Forelimb muscle (tissue), 1 donor: Measurements from ENCODE around the gene SCUBE2. TPM values are rescaled to one million over a fixed set of nuclear protein-coding genes. Genes with fewer than 3 reads are reported as not detected.

ENCODE experiments used
- DNase-seq: peaks from one replicate; pipeline ENCODE4 v3.0.0-alpha.2; 2013; ENCODE audit warnings: low read depth
- polyA plus RNA-seq: library from polyadenylated mRNA; unstranded; fragments of 120-200 nt; gene quantifications from one replicate; pipeline ENCODE4 v1.2.1, GENCODE V29; 2013; ENCODE audit not compliant: insufficient read length

Gene SCUBE2
- polyA plus RNA-seq: 31.3 TPM

DNA sequence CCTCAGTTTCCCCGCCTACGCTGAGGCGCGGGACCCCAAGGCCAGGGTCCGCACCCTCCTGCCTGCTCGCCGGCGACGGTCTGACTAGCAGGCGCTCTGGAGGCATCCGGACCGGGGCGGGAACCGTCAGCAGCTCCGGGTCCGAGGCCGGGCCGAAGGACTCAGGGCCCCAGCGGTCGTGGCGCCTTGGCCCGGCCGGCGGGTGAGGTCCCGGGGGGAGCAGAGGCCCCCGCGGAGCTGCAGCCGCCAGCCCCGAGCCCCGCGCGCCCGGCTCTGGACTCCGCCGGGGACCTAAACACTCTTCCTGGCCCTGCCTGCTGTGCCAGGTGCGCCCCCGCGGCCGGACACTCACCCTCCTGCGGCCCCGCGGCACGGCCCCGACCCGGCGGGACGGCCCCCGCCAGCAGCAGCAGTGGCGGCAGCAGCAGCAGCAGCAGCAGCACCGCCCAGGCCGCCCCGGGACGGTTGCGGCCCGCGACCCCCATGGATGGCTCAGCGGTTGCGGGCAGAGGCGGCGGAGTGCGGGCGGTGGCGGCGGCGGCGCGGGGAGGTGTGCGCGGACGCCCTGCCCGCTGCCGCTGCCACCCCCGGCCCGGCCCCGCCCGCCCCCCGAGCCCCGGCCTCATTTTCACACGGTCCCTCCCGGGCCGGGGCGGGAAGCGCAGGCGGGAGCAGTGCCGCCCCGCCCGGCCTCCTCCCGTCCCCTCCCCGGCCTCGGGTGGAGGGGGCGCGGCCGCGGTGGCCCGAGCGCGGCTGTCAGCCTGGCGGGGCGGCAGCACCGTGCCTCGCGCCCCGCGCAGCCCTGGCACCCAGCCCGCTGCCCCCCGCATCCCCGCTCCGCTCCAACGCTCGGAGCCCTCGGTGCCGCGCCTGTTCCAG, at the start of gene SCUBE2:
SCUBE2 (minus strand) TSS at position 556 of the 879 bp plus-strand sequence; CDS start at position 485, 71 bp downstream.
- DNase-seq: no peak

DNA sequence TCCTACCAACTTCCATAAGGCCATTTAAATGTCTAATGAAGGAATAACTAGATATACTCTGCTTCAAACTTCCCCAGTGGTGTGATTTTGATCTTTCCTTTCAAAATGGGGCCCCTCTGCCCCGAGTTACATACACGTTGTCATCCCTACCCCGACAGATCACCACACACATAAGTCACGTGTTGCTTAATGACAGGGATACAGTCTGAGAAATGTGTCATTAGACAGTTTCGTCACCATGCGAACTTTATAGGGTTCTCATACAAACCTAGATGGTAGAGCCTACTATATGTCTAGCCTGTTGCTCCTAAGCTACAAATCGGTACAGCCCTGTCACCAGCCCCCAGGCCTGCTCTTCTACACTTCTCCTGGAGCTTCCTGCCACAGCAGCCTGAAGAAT, 49.8 kb upstream of the SCUBE2 start:
- no peak for DNase-seq

DNA sequence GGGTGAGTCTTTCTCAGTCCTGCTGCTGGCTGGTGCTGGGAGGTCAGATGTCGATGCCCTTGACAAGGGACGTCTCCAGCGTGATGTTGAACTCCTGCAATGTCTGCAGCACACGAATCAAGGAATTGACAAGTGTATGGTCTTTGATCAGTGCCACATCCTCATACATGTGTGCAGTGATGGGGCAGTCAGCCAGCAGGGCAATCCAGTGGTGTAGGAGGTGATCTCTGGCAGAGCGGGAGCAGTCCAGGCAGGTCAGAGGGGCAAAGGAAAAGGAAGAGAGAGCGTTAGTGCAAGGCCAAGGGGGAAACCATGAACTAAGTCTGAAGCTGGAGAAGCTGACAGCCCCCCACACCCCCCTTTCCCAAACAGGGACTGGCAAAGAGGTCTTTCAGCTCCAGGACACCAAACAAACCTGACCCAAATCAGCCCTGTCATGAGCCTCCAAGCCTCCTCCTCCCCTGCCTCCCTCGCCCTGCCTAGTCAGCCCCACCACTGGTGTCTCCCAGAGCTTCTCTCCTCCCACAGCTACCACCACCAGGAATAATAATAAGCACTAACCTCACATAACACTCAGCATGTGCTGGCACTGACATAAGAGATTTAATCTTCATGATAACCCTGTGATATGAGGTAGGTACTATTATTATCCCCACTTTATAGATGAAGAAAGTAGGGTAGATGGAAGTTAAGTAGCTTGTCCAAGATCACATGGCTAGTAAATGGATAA, 48.4 kb upstream of the SCUBE2 start:
- no peak for DNase-seq

DNA sequence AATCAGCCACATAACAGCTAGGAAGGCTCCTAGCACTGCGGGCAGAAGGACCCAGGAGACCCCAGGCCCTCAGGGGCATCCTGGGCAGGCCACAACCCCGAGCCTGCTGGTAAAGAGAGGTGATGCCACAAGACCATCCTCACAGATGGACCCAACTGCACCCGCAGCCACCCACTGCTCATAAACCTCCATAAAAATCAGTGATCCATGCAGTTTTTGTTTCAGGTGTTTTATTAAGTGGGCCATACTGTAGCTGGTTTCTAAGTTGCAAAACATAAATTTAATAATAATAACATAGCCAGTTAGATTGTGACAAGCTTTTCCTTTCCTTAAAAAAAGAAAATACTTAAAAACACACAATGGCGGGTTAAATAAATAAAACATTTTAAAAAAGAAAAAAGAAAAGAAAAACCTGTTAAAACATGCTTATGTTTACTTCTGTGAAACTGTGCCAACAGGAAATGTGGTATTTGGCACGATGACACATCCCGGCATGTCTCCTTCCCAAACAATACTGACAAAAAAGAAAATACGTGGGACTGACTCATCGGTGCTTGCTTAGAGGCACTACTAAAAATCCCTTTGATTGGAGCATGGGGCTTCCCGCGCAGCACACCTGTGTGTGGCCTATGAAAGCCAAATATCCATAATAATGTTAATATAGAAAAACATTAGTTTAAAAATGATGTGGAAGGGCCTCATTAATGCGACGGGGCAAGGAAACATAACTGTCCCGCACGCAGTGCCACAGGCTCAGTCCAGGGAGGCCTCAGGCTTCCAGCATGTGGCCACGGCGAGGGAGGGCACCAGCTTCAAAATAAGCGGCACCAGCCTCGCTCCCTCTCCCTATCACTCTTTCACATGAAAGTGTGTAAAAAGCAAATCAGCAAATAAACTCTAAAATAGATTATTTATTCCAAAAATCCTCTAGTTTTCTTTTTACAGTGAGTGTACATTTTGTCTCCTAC, 47.5 kb upstream of the SCUBE2 start:
- DNase-seq: no peak

DNA sequence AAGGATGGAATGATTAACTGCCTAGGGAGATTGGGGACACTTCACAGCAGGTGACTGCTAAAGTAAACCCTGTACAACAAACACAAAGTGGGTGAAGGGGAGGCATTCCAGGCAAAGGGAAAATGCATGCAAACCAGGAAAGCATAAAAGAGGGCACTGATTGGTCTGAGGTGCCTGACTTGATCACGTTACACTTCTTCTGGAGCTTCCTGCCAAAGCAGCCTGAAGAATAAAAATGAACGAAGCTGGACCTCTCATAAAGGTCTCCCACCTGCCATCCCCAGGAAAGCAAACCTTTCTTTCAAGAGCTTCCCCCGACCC, 46.7 kb upstream of the SCUBE2 start:
- no peak for DNase-seq

DNA sequence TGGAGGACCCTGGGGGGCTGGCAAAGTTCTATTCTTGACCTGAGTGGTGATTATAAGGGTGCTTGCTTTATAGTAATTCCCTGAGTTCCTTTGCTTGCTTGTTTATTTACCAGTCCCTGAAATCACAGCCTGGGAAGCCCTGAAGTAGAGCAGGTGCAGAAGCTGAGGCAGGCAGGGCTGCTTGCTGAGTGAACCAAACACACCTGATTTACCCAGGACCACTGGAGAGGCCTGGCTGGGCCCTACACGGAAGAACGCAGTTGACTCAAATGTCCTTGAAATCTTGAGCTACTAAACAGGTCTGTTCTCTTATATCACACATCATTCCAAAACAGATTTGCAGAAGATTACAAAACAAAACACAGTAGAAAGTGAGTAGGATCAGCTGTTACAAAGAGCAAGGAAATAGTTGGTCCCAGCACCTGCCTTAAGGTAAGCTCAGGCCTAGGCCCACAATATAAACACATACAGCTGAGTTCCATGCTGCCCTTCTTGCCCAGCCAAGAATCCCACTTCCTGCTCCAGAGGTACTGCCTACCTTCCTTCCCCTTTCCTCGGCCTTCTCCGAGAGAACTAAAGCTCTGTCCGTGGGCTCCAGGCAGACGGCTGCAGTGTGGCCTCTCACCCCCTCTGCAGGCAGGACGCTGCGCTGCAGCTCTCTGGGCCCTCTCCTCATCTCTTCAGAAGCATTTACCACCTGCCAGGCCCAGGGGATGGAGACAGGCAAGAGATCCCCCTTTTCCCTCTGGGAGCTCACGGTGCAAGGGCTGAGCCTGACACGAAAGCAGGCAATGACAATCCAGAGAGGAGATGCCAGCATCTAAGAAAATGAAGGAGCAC, 46.1 kb upstream of the SCUBE2 start:
- DNase-seq: peak; percentile 22

DNA sequence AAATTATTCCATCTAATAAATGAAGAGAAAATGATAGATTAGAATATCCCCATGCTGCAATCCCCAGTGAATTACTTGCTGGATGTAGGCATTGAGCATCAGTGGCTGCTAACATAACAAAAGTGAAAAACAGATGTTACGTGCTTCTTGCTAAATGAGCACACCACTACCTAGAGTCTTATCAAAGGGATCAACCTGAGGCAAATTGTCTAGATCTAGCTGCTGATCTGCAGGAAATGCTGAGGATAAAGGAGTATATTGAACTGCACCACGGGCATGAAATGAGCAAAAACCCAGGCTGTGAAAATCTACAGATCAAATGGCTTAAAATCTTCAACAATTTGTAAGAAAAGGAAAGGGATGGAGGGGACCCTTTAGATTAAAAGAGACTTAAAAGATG, 45.3 kb upstream of the SCUBE2 start:
- DNase-seq: no peak

DNA sequence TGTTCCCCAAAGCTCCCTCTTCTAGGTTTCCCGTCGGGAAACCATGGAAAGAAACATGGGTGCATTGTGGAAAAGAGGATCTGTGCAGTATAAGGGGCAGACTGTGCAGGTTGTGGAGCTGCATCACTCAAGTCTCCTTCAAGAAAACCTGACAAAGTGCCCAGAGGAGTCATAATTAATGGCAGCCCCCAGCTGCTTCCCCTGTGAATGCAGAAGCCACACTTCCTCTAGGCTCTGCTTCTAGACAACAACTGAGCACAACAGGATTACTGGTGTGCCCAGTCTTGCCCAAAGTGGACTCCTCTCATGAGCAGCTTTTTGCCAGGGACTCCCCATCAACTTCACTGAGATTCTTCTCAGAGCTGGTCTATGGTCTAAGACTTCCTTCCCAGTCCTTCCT, 42.6 kb upstream of the SCUBE2 start:
- DNase-seq: no peak

DNA sequence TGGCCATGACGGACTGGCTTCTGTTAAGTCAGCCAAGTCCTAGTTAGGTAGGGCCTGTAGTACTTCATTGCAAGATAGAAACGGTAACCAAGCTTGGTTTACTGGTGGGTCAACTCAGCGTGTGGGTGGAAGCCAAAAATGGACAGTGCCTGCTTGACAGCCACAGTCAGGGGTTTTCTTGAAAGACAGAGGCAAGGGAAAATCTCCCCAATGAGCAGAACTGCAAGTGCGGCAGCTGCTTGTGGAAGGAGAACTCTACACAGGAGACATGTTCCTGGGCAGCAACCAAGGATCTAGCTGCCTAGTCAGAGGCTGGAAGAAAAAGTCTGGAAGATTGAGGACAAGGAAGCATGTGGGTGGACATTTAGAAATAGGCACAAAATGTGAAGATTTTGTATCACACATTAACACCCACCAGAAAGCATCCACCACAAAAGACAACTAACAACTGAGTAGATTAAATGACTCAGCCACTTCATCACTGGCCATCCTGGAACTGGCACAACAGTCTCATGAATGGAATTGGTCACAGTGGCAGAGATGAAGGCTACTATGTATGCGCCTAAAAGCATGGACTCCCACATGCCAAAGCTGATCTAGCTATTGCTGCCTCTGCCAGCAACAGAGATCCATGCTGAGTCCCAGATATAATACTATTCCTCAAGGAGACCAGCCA, 40.9 kb upstream of the SCUBE2 start:
- no peak for DNase-seq

DNA sequence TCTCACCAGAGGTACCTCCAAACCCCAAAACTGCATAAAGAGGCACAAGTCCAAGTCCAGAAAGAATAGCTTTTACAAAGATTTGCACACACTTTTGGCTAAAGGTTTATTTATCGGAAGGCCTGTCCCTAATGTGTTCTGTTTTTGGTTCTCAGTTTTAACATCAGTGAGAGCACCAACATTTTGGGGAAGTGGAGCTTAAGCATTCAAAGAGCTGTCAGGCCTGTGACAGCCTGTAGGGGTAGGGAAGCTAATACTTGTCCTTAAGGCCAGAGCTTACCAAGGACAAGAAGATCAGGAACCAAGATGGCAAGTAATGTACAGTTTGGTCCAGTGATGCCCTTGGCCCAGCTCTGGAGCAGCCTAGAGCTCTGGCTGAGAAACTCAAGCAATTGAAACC, 38.9 kb upstream of the SCUBE2 start:
- no peak for DNase-seq

DNA sequence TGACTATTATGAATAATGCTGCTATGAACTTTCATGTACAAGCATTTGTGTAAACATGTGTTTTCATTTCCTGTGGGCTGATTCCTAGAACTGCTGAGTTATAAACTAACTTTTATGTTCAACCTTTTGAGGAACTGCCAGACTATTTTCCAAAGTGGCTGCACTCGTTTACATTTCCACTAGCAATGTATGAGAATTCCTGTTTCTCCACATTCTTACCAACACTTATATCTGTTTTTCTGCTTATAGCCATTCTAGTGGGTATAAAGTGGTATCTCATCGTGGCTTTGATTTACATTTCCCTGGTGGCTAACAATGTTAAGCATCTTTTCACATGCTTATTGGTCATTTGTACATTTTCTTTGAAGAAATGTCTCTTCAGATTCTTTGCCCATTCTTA, 35.2 kb upstream of the SCUBE2 start:
- DNase-seq: no peak

DNA sequence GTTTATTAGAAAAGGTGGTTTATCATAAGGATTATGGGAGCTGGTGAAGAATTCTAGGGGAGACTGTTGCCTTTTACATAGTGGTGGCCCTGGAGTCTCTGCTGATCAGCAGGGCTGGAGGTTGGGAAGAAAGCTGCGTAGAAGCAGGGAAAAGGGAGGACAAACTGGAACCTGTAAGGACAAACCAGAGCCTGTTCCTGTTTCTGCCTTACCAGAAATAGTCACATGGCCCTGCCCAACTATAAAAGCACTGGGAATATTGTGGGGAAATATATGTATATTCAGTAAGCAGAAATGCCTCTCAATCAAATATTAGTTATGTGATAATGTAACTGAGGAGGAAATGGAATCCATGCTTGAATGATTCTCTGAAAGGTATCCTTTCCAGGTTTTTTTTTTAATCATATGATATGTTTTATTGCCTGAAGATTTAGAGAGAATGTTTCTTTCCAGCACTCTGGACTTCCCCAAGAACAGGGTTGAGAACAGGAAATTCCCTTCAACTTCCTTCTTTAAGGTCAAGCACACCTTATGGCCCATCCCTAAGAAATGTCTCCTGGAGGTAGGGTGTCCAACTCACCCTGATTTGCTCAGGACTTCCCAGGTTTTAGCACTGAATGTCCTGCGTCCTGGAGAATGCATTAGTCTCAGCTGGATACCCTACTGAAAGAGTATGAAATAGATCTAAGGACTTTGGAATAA, 33.9 kb upstream of the SCUBE2 start:
- DNase-seq: no peak

DNA sequence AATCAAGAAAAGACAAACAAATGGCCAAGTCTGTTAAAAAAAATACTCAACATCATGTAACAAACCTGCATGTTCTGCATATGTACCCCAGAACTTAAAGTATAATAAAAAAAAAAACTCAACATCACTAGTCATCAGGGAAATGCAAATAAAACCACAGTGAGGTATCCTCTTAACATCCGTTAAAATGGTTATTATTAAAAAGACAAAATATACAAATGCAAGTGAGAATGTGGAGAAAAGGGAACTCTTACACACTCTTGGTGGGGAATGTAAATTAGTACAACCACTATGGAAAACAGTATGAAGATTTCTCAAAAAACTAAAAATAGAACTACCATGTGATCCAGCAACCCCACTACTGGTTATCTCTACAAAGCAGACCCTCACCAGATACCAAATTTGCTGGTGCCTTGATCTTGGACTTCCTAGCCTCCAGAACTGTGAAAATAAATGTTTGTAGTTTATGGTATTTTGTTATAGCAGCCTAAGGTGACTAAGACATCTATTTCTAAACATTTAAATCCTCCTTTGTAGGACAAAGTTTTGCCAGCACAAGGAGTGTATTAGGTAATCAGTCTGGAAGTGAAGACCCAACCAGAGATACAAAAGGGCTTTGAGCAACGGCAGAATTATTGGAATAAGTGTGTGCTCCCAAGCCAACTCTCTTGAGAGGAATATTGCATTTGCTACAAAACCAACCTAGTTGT, 32.4 kb upstream of the SCUBE2 start:
- DNase-seq: no peak

DNA sequence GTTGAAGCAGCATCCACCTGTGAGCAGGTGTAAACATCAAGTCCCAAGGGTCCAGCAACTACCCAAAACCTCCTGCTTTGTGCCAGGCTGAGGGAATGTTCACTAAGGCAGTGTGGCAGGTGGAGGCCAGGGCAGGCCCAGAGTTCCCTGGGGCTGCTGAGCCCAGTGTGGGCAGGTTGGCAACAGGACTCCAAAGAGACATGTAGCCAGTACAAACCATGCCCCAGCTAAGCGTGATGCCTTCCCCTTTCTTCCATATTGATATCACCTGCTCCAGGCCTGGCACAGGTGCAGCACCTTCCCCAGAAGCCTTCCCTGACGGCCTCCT, 30.0 kb upstream of the SCUBE2 start:
- no peak for DNase-seq

DNA sequence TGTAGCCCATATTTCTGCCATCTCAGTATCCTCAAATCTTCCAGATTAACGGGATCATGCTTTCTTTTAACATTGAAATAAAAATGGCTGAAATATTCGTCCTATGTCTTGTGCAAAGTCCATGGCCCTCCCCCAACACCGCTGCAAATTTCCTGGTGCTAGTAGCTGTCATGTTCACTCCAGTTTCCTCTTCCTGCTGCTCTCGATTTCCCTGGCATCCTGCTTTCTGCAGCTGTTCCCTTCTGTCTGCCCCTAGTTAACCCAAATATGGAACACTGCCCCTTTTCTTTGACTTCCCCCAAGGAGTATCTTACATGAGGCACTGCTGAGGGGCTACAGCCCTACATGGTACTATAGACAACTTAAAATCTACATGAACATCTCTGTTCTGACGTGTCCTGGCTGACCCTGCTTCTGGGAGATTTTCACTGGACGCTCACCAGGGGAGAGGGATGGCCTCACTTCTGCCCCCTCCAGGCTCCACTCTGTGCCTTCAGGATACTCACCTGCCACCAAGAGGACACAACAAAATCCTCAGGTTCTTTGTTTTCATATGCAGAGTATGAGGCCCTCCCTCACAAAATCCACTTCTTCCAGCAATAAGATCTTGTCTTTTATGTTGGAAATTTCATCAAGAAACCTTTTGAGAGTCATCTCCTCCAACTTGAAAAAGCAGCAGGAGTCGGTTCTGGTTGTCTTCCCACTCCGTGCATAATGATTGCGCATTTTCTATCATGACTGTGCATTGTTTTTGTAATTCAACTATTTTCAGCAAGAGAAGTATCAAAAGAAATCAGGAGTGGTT, 29.5 kb upstream of the SCUBE2 start:
- DNase-seq: no peak

DNA sequence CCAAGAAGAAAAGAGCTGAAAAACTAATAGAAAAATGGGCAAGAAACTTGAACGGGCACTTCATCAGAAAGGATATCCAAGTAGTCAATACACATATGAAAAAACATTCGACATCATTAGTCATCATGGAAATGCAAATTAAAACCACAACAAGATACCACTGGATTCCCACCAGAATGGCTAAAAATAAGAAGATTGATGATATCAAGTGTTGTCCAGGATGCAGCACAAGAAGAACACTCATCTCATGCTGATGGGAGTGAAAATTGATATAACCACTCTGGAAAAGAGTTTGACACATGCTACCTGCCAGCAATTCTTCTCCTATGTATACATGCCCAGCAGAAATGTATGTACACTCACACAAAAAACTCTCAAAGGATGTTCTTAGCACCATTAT, 26.9 kb upstream of the SCUBE2 start:
- DNase-seq: no peak

DNA sequence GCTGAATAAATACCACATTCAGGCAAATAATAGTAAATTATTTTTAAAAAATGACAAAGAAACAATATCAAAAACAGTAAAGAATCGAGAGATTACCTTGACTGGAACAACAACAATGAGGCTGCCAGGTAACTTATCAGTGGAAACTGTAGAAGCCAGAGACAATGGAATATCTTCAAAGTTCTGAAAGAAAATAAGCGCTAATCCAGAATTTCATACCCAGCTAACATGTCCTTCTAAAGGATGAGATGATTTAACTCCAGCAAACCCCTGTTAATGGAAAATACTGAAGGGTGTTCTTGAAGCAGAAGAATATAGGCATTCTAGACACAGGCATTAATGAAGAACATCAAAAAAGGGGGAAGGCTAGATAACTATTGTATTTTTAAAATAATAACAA, 20.7 kb upstream of the SCUBE2 start:
- DNase-seq: no peak
